Neural cell (in vitro differentiated cells): ENCODE results near the gene GIPC2. TPM values are rescaled to one million over a fixed set of nuclear protein-coding genes. Genes with fewer than 3 reads are reported as not detected.

ENCODE experiments used
- H2AFZ ChIP-seq: fragments of 200-600, 300-800 bp; sonication (generic), shearing (Covaris generic); 2 replicates; pipeline ENCODE4 v1.6.0; 2014; ENCODE audit warnings: low read depth, mild to moderate bottlenecking, antibody characterized with exemption, low read length, moderate library complexity
- H3F3A ChIP-seq: fragments of 200-600 bp; shearing (Covaris generic); 2 replicates; pipeline ENCODE4 v1.6.1; 2016; ENCODE audit warnings: mild to moderate bottlenecking, moderate library complexity, mixed read lengths, antibody characterized with exemption, low read length; ENCODE audit not compliant: insufficient read depth, poor library complexity, severe bottlenecking
- H3K27ac ChIP-seq: fragments of 200-600, 300-800 bp; sonication (generic), shearing (Covaris generic); 2 replicates; pipeline ENCODE4 v1.5.1; 2014; ENCODE audit warnings: mild to moderate bottlenecking, low read length, moderate library complexity
- H3K27me3 ChIP-seq: fragments of 300-800, 200-600 bp; sonication (generic), shearing (Covaris generic); 2 replicates; pipeline ENCODE4 v1.6.0; 2014; ENCODE audit warnings: mild to moderate bottlenecking, low read depth, low read length, moderate library complexity; ENCODE audit not compliant: insufficient read depth
- H3K36me3 ChIP-seq: fragments of 300-800, 200-600 bp; sonication (generic), shearing (Covaris generic); 2 replicates; pipeline ENCODE4 v1.5.1; 2014; ENCODE audit warnings: mild to moderate bottlenecking, antibody characterized with exemption, low read length, moderate library complexity; ENCODE audit not compliant: insufficient read depth
- H3K4me2 ChIP-seq: fragments of 300-800, 200-600 bp; sonication (generic), shearing (Covaris generic); 2 replicates; pipeline ENCODE4 v1.6.0; 2014; ENCODE audit warnings: mild to moderate bottlenecking, low read length
- H3K4me3 ChIP-seq: fragments of 300-800, 200-600 bp; sonication (generic), shearing (Covaris generic); 2 replicates; pipeline ENCODE4 v1.5.1; 2014; ENCODE audit warnings: mild to moderate bottlenecking, low read length, moderate library complexity
- H3K79me2 ChIP-seq: fragments of 200-600 bp; shearing (Covaris generic); replicated peaks from 2 replicates; pipeline ENCODE4 v1.6.0; 2014; ENCODE audit warnings: mild to moderate bottlenecking, low read length, moderate library complexity; ENCODE audit not compliant: insufficient read depth
- H3K9ac ChIP-seq: fragments of 300-800, 200-600 bp; sonication (generic), shearing (Covaris generic); 2 replicates; pipeline ENCODE4 v1.6.1; 2016; ENCODE audit warnings: mild to moderate bottlenecking, low read length, mixed read lengths
- H3K9me2 ChIP-seq: fragments of 200-600 bp; shearing (Covaris generic); 2 replicates; pipeline ENCODE4 v1.6.1; 2016; ENCODE audit warnings: mild to moderate bottlenecking, low read length, mixed read lengths; ENCODE audit not compliant: insufficient read depth
- H3K9me3 ChIP-seq: fragments of 200-600, 300-800 bp; sonication (generic), shearing (Covaris generic); 2 replicates; pipeline ENCODE4 v1.6.1; 2016; ENCODE audit warnings: mild to moderate bottlenecking, mixed run types, low read length, moderate library complexity, mixed read lengths
- H4K20me1 ChIP-seq: fragments of 200-600 bp; shearing (Covaris generic); 2 replicates; pipeline ENCODE4 v1.6.1; 2016; ENCODE audit warnings: mild to moderate bottlenecking, mixed run types; ENCODE audit not compliant: insufficient read depth
- EP300 ChIP-seq: fragments of 450-650 bp; conservative IDR thresholded peaks from 2 replicates; pipeline ENCODE4 v1.6.1; 2014; ENCODE audit warnings: antibody characterized with exemption, mild to moderate bottlenecking, moderate library complexity; ENCODE audit not compliant: poor library complexity, severe bottlenecking
- EZH2 ChIP-seq: fragments of 200-600, 300-800 bp; shearing (Covaris generic), sonication (generic); IDR thresholded peaks from 2 replicates; pipeline ENCODE4 v1.6.1; 2014; ENCODE audit warnings: antibody characterized with exemption, low read length, borderline replicate concordance, mild to moderate bottlenecking; ENCODE audit not compliant: insufficient read depth, poor library complexity, severe bottlenecking
- MXI1 ChIP-seq: fragments of 450-650 bp; conservative IDR thresholded peaks from 2 replicates; pipeline ENCODE4 v1.6.1; 2014; ENCODE audit warnings: antibody characterized with exemption, mild to moderate bottlenecking; ENCODE audit not compliant: poor library complexity, severe bottlenecking
- POLR2AphosphoS5 ChIP-seq: IDR thresholded peaks from 2 replicates; pipeline ENCODE4 v1.6.1; 2012
- RAD21 ChIP-seq: fragments of 450-650 bp; conservative IDR thresholded peaks from 2 replicates; pipeline ENCODE4 v1.6.1; 2014; ENCODE audit warnings: antibody characterized with exemption, mild to moderate bottlenecking, moderate library complexity
- SMC3 ChIP-seq: fragments of 450-650 bp; conservative IDR thresholded peaks from 2 replicates; pipeline ENCODE4 v1.6.1; 2014; ENCODE audit warnings: antibody characterized with exemption, mild to moderate bottlenecking, moderate library complexity; ENCODE audit not compliant: poor library complexity
- TAF1 ChIP-seq: IDR thresholded peaks from 2 replicates; pipeline ENCODE4 v1.6.1; 2012; ENCODE audit warnings: low read depth
- polyA plus RNA-seq: library from polyadenylated mRNA; depleted of rRNA; stranded (reverse); fragments of >200 nt; gene quantifications from 2 replicates; pipeline ENCODE4 v1.2.3, GENCODE V29; 2014
- TF ChIP-seq, protein P1 (sequence below): fragments of 450-650 bp; IDR thresholded peaks from 2 replicates; pipeline ENCODE4 v1.5.1; 2014; ENCODE audit warnings: antibody characterized with exemption, mild to moderate bottlenecking, moderate library complexity; ENCODE audit not compliant: poor library complexity, severe bottlenecking
- TF ChIP-seq, protein P2 (sequence below): IDR thresholded peaks from 2 replicates; pipeline ENCODE4 v1.6.1; 2012; ENCODE audit warnings: borderline replicate concordance

The GIPC2 gene
- polyA plus RNA-seq, 1 donor from 2014 or later, result 1.3 TPM

DNA sequence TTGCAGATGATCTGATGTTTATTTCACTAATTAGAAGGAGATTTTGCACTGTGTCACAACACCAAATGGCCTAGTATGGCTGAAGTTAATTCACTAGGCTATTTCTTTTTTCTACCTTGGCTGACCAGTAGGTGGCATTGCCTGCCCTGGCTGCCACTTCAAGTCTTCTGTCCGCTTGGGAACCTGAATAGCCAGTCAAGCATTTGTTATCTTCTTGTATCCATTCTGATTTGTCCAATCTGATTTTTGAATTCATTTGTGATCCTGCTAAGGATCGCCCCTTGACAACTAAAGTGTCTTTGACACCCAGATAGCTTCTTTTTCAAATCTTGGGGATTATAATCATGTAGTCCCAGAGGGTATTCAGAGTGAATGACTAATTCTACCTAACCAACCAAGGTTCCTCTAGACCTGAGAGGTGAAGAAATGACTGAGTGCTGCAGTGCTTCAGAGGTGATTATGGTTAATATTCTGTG lies 99.4 kb downstream of the GIPC2 start:
- H3K27ac ChIP-seq, result no peak overlapping the region
- no peak overlapping the region for H3K4me2 ChIP-seq
- H3F3A ChIP-seq, result no peaks in the 10 kb centered on the region
- no peaks in the 10 kb centered on the region for H3K79me2 ChIP-seq
- no peaks in the 10 kb centered on the region for H3K27me3 ChIP-seq
- H3K36me3 ChIP-seq, result no peaks in the 10 kb centered on the region
- no peaks in the 10 kb centered on the region for H3K9me3 ChIP-seq
- H2AFZ ChIP-seq, result no peak overlapping the region
- TF ChIP-seq TAF1, result no peak
- TF ChIP-seq, protein P1, sequence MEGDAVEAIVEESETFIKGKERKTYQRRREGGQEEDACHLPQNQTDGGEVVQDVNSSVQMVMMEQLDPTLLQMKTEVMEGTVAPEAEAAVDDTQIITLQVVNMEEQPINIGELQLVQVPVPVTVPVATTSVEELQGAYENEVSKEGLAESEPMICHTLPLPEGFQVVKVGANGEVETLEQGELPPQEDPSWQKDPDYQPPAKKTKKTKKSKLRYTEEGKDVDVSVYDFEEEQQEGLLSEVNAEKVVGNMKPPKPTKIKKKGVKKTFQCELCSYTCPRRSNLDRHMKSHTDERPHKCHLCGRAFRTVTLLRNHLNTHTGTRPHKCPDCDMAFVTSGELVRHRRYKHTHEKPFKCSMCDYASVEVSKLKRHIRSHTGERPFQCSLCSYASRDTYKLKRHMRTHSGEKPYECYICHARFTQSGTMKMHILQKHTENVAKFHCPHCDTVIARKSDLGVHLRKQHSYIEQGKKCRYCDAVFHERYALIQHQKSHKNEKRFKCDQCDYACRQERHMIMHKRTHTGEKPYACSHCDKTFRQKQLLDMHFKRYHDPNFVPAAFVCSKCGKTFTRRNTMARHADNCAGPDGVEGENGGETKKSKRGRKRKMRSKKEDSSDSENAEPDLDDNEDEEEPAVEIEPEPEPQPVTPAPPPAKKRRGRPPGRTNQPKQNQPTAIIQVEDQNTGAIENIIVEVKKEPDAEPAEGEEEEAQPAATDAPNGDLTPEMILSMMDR, result peak; percentile 80
- TF ChIP-seq RAD21, result peak; percentile 81
- no peak for TF ChIP-seq EZH2
- TF ChIP-seq SMC3, result peak; percentile 85
- no peak for TF ChIP-seq POLR2AphosphoS5
- H3K9me2 ChIP-seq, result no peaks in the 10 kb centered on the region
- no peak overlapping the region for H3K4me3 ChIP-seq
- no peak overlapping the region for H3K9ac ChIP-seq
- no peaks in the 10 kb centered on the region for H4K20me1 ChIP-seq

DNA sequence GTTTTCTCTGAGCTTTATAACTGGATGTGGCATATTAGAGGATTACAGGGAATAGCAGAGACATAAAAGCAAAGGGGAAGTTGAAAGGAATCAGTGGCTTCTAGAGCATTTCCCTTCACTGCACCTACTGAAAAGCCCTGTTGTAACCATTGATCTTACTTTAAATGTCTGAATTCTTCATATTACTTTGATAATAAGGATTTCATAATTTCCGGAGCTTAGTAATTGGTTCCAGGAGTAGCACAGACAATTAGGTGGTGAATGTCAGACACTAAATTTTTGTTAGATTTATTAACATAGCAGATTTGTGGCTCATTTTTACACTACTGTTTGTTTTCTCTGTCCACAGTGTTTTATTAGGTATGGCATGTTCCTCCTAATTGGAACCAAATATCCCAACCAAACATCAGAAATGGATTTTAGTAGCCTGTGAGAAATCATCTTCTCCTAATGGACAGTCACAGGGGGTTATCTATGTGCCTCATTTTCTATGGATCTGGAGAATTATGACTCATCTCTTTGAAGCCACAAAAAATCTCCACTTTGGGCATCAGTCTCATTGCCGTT lies 100.5 kb downstream of the GIPC2 start:
- TF ChIP-seq TAF1, result no peak
- TF ChIP-seq SMC3, result no peak
- no peak for TF ChIP-seq EP300
- TF ChIP-seq POLR2AphosphoS5, result no peak
- TF ChIP-seq MXI1, result no peak
- TF ChIP-seq, protein P1, result no peak
- TF ChIP-seq, protein P2, sequence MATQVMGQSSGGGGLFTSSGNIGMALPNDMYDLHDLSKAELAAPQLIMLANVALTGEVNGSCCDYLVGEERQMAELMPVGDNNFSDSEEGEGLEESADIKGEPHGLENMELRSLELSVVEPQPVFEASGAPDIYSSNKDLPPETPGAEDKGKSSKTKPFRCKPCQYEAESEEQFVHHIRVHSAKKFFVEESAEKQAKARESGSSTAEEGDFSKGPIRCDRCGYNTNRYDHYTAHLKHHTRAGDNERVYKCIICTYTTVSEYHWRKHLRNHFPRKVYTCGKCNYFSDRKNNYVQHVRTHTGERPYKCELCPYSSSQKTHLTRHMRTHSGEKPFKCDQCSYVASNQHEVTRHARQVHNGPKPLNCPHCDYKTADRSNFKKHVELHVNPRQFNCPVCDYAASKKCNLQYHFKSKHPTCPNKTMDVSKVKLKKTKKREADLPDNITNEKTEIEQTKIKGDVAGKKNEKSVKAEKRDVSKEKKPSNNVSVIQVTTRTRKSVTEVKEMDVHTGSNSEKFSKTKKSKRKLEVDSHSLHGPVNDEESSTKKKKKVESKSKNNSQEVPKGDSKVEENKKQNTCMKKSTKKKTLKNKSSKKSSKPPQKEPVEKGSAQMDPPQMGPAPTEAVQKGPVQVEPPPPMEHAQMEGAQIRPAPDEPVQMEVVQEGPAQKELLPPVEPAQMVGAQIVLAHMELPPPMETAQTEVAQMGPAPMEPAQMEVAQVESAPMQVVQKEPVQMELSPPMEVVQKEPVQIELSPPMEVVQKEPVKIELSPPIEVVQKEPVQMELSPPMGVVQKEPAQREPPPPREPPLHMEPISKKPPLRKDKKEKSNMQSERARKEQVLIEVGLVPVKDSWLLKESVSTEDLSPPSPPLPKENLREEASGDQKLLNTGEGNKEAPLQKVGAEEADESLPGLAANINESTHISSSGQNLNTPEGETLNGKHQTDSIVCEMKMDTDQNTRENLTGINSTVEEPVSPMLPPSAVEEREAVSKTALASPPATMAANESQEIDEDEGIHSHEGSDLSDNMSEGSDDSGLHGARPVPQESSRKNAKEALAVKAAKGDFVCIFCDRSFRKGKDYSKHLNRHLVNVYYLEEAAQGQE, result no peak
- TF ChIP-seq RAD21, result no peak
- TF ChIP-seq EZH2, result no peak
- Histone ChIP-seq H3K4me3 (no peak overlapping the region), H4K20me1 (no peaks in the 10 kb centered on the region), H3F3A (no peaks in the 10 kb centered on the region), H3K27ac (no peak overlapping the region), H3K9ac (no peak overlapping the region), H3K9me3 (no peaks in the 10 kb centered on the region), H3K4me2 (no peak overlapping the region), H3K36me3 (no peaks in the 10 kb centered on the region), H2AFZ (no peak overlapping the region), H3K9me2 (no peaks in the 10 kb centered on the region), H3K27me3 (no peaks in the 10 kb centered on the region), H3K79me2 (no peaks in the 10 kb centered on the region)
